Testis (tissue), 2 donors: Measurements from ENCODE around the gene CNGB1.

Experiments used
- CTCF ChIP-seq, 3 experiments: fragments of 450-650 bp in 2 of 3; fragments of 200-600 bp in 1 of 3; sonication (generic) in 1 of 3; IDR thresholded peaks; one replicate each; pipeline ENCODE4 v1.5.1; 2016 to 2019; ENCODE audit warnings: antibody characterized with exemption in 3 of 3, mild to moderate bottlenecking in 2 of 3, moderate library complexity in 1 of 3
- POLR2A ChIP-seq: fragments of 450-650 bp; IDR thresholded peaks from one replicate; pipeline ENCODE4 v1.6.1; 2017; ENCODE audit warnings: antibody characterized with exemption, mild to moderate bottlenecking, moderate library complexity

GRCh38 chr16:57986196-57986595, 15.3 kb upstream of the CNGB1 start:
- TF ChIP-seq CTCF (IDR thresholded peaks at IDR 0.05): no peak
- TF ChIP-seq POLR2A: no peak
